ENCODE measurements around the gene SELENOH.
A peak's percentile ranks its signal among the peaks of the same experiment; 100 is the strongest.

The SELENOH gene

GRCh38 chr11:57751176-57751575, 9.9 kb downstream of the SELENOH start:
- no peak for DNase-seq

DNA sequence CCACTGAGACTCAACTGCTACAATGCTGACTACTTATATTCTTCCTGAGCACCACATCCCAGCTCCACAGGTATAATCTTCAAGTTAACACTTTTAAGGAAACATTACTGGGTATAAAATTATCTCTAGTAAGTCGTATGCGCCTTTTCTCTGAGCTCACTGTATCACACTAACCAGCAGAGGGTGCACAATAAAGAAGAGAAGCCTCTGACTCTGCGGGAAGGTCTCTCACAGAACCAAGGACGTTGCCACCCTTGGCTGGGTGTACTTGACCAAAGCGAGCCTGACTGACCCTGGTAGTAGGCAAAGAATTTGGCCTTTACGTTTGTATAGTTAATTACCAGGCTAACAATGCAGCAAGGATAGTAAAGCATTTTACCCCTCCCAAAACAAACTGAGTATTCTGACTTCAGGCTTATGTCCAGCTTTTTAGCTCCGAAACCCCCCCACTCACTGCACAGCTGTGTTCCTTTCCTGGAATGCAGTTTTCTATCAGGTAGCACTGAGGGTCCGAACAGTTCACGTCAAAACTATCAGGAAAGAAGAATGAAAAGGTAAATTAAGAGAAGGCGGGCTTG, 10.5 kb downstream of the SELENOH start, which contains the start of gene BTBD18:
TSS of gene BTBD18 (minus strand) at position 144 of the 578 bp plus-strand sequence. CDS start 631 bp downstream, outside the sequence.
- peak; percentile 65 for DNase-seq

DNA sequence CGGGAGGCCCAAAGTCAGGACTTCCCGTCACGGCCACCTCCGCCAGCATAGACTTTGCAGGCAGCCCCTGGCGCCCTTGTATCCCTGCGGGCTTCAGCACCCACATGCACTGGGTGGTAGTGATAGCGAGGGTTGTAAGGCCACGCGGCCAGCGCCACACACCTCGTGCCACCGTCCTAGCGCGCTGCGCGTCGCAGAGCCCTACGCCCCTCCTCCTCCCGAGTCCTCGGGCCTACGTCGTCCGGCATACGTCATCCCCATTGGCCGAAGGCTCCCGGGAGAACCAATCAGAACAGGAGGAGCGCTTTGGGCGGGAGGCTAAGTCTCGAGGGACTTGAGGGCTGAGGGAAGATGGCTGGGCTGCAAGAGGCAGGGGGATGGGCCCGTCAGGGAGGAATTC, 11.7 kb downstream of the SELENOH start:
- no peak for DNase-seq

GRCh38 chr11:57758174-57758573, 16.9 kb downstream of the SELENOH start:
- no peak for DNase-seq

DNA sequence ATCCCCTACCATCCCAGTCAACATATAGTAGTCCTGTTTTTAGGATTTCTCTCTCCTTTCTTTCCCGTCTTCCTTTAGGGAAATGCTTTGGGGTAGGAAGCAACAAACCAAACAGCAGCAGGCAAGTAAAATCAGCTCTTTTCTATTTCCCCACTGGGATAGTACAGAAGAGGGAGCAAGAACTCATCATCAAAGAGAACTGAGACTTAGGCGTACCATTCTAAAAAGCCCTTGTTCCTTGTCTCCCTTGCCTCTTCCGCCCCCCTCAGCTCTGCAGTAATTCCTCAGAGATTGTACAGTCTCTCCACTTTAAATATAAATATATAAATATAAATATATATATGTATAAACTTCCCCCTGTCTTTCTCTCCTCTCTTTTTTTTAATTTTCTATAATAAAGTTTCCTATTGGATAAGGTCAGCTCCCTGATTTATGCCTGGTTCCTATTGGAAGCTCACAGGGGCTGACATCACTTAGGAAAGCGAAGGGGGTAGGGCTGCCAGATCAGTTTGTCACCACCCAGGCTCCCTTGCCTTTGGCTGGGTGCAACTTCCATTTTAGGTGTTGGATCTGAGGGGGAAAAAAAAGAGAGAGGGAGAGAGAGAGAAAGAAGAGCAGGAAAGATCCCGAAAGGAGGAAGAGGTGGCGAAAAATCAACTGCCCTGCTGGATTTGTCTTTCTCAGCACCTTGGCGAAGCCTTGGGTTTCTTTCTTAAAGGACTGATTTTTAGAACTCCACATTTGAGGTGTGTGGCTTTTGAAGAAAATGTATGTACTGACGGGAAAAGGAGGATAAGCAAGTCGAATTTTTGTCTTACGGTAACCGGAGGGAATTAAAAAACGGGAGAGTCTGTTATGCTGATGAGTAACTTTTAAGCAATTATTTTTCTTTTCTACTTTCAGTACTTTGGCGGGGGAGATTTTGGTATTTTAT, 20.3 kb downstream of the SELENOH start, which contains the start of gene CTNND1:
TSS of gene CTNND1 (plus strand) at position 502 of the 934 bp plus-strand sequence. CDS start 29,677 bp downstream, outside the sequence.
- DNase-seq, result peak; percentile 96

GRCh38 chr11:57762235-57762861, 21.1 kb downstream of the SELENOH start:
- DNase-seq, result no peak

- no peak for DNase-seq
Observed at GRCh38 chr11:57763568-57763967, 22.3 kb downstream of the SELENOH start.

DNA sequence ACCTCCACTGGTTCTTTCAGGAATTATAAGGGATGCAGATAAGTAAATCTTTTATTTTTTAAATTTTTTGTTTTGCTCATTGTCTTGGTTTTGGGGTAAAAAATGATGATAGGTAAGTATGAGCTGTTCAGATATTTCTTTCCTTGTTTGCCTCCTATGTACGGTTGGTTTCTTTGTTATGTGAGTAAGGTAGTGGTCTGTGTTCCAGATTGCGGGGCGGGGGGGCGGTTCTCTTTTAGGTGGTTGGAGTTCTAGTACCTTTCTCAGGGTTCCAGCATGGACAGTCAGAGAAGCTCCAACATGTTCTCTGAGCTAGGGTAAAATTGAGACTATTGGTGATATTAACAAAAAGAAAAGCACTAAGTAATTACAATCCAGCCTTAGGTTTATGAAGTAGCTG, 22.7 kb downstream of the SELENOH start:
- no peak for DNase-seq

GRCh38 chr11:57764566-57764965, 23.3 kb downstream of the SELENOH start:
- no peak for DNase-seq

DNA sequence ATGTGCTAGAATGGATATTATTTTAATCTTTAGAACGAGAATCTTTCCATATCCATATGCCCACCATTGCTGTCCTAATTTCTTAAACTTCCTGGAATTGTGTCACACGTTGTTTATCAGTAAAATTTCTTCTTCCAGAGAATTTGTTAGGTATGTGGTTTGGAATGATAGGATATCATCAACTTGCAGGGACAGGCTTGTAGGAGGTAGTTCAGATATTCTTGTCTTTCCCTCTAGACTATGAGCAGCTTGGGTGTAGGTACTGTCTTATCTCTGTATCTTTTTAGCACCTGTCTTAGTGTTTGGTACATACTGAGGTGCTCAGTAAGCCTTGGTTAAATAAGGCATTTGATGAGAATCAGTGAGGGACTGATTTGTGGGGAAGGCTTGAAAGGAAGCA, 23.7 kb downstream of the SELENOH start:
- DNase-seq, result no peak

GRCh38 chr11:57770793-57771192, 29.5 kb downstream of the SELENOH start:
- no peak for DNase-seq

DNA sequence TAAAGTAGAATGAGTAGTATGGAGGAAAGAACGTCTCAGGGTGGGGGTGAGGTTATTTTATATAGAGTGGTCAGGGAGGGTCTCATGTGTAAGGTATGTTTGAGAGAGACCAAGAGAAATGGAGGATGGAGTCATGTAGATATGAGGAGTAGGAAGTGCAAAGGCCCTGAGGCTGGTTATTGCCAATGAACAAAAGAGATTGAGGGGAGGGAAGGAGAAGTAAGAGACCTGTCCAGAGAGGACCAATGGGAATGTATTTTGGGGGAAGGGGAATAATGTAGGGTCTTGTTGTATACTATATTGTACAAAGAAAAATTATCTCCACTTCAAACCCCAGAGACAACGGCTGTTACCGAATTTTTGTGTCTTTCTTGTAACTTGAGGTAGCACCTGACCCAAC, 30.1 kb downstream of the SELENOH start:
- DNase-seq, result no peak

DNA sequence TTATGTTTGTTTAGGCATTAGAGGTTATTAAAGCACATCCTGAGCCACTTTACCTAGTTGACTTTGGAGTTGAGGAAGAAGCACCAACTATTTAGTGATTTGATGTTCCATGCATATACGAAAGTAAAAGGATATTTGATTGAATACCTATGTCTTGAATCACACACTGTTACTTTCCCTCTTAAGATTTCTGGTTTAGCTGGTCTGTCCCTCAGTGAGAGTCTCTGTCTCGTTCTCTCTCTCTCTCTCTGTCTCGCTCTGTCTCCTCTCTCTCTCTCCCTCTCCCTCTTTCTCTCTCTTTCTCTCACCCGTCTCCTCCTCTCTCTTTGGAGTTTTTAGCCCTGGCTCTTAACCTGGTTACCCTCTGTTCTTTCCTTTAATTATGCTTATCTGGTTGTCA, 31.3 kb downstream of the SELENOH start:
- DNase-seq, result no peak

DNA sequence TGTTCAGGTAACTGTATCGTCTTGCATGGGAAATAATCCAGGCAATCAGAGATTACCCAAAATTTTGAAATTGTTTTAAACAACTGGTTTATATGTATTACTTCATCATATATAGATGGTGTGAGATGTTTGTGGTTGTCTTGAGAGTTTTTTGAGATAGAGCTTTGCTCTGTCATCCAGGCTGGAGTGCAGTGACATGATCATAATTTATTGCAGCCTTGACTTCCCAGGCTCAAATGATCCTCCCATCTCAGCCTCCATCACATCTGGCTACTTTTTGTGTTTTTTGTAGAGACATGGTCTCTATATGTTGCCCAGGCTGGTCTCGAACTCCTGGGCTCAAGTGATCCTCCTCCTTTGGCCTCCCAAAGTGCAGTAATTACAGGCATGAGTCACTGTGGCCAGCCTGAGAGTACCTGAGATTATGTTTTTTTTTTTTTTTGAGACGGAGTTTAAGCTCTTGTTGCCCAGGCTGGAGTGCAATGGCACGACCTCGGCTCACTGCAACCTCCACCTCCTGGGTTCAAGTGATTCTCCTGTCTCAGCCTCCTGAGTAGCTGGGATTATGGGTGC, 31.8 kb downstream of the SELENOH start:
- DNase-seq, result peak; percentile 62

- DNase-seq, result no peak
Observed at GRCh38 chr11:57775491-57775890, 34.2 kb downstream of the SELENOH start.

DNA sequence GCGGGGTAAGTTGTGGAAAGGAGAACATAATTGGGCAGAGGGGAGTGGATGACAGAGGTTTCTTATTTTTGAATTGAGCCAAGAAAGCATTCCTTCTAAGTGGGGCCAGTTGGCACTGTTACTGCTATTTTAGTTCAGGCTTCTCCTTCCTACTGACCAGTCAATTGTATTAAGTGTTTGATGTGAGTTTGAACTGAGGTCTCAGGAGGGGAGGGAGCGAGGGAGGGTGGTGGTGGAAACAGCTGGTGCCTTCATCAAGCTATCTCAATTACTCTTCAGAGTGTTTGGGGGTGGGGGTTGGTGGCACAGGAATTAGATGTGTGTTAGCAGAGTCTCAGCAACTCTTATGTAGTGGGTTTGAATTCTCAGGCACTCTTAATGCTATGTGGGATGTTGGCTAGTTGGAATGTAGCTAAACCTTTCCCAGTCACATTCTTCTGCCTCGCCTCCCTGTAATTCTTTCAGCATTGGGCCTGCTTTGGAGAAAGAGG, 34.8 kb downstream of the SELENOH start:
- peak; percentile 91 for DNase-seq

DNA sequence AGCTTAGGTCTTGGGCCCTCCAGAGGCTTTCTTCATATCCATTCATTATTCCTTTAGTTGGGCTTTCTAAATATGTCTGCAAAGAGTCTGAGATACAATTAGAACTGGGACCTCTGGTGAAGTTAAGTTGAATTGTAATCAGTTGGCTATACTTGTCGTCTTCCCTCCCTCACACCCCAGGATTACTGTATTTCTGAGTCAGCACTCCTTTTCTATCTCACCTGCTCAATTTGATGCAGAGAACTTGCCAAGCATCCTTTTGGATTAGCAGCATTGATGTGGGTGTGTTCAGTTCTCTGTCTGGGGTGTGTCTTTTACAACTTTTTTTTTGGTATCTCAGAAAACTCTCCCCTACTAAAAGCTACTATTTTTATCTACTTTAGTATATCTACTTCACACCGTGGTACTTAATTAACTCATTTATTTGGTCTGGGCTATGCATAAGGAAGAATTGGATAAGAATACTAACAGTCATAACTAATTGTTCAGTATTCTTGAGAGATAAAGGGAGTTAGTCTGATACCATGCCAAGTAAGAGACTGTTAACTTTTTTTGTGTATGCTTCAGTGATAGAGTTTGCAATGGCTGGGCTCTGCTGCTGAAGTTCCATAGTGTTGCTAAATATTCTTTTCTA, 35.4 kb downstream of the SELENOH start:
- no peak for DNase-seq

- DNase-seq, result peak; percentile 63
Observed at GRCh38 chr11:57777969-57778317, 36.7 kb downstream of the SELENOH start.

GRCh38 chr11:57778318-57779037, 37.2 kb downstream of the SELENOH start:
- peak; percentile 99 for DNase-seq

GRCh38 chr11:57779276-57779675, 38.0 kb downstream of the SELENOH start:
- peak; percentile 94 for DNase-seq

DNA sequence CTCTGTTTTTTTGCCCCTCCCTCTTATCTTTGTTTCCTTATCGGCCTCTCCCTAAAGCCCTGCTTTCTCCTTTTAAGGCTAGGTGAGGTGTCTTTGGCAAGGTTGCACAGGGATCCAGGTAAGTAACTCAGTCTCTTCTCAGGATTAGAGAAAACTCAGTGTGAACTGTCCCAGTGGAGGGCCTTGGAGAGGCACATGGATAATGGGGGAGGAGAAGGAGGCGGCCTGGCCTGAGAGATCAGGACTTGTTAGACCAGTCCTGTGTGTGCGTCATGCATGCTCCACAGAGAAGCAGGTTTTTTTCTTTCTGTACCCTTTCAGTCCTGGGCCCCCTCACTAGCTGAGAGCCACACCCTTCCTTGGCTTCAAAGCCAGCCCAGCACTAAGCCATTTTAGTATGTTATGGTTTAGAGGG, 40.2 kb downstream of the SELENOH start:
- DNase-seq, result peak; percentile 98

DNA sequence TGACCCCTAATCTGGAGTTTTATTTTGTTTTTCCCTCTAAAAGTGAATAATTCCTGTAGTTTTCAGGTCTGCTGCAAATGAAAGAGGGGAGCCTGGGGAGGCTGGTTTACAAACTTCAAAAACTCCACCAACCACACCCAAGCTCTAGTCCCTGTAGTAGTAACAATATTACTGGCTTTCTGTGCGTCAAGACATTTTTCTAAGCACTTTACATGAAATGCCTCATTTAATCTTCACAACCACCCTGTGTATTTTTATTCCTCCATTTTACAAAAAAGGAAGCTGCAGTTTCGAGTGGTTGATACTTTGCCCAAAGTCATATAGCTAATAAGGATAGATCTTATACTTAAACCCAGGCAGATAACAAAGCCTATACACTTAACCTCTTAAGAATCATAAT, 43.8 kb downstream of the SELENOH start:
- no peak for DNase-seq

All from islet precursor cell (in vitro differentiated cells).